HG02938 (cell line): Measurements from ENCODE around the gene SFI1.

Experiments used
- ATAC-seq: cut with Tn5 transposase; IDR thresholded peaks from one replicate; pipeline ENCODE4 v1.9.1; 2021; ENCODE audit warnings: mild to moderate bottlenecking, moderate library complexity; ENCODE audit not compliant: unreplicated experiment

Gene SFI1

GRCh38 chr22:31662668-31663037, 166.3 kb downstream of the SFI1 start:
- ATAC-seq: no peak
